ENCODE results near the gene ZNF564. TPM values are rescaled to one million over a fixed set of nuclear protein-coding genes. Genes with fewer than 3 reads are reported as not detected.

ZNF564 gene
- total and polyA plus RNA-seq, 2 of the 13 experiments (the other 11 are each of a cell fraction or from before 2014, with no cell fraction given), result 2.3 to 11.1 TPM

- TF ChIP-seq ZUFSP (CRISPR knock-in tag; IDR thresholded peaks at IDR 0.05; ENCODE audit: borderline replicate concordance) (no peak), ZNF546 (CRISPR knock-in tag; conservative IDR thresholded peaks at IDR 0.05) (peak; percentile 72; the same call in 1 of the 2 replicates), PHF21A (CRISPR knock-in tag; IDR thresholded peaks at IDR 0.05) (peak; percentile 72), PCBP1 (IDR thresholded peaks at IDR 0.05; ENCODE audit: borderline replicate concordance, low read depth, low read length) (no peak), ZNF713 (CRISPR knock-in tag; IDR thresholded peaks at IDR 0.05) (no peak), NFKBIZ (CRISPR knock-in tag; IDR thresholded peaks at IDR 0.05) (peak; percentile 68; the same call in 1 of the 2 replicates), ZNF33B (CRISPR knock-in tag; IDR thresholded peaks at IDR 0.05) (peak; percentile 83), ZNF670 (CRISPR knock-in tag; IDR thresholded peaks at IDR 0.05; ENCODE audit: borderline replicate concordance) (peak; percentile 76; the same call in 1 of the 2 replicates), CHCHD3 (CRISPR knock-in tag; IDR thresholded peaks at IDR 0.05) (no peak), SATB2 (CRISPR knock-in tag; IDR thresholded peaks at IDR 0.05) (0 out of 2 replicates have a peak, but pooled peaks have one; percentile 39), IRF2 (CRISPR knock-in tag; IDR thresholded peaks at IDR 0.05) (peak; percentile 25; the same call in 1 of the 2 replicates), ZNF83 (CRISPR knock-in tag; IDR thresholded peaks at IDR 0.05; ENCODE audit: borderline replicate concordance) (no peak), ETV5 (CRISPR knock-in tag; IDR thresholded peaks at IDR 0.05; ENCODE audit: borderline replicate concordance) (peak; percentile 61), FOXP4 (CRISPR knock-in tag; IDR thresholded peaks at IDR 0.05) (peak; percentile 54), KLF11 (CRISPR knock-in tag; IDR thresholded peaks at IDR 0.05) (no peak), ZNF3 (CRISPR knock-in tag; IDR thresholded peaks at IDR 0.05) (peak; percentile 85; the same call in 1 of the 2 replicates), ZNF770 (CRISPR knock-in tag; IDR thresholded peaks at IDR 0.05) (peak; percentile 24; the same call in 1 of the 2 replicates), POGK (CRISPR knock-in tag; conservative IDR thresholded peaks at IDR 0.05) (peak; percentile 92), MTERF4 (CRISPR knock-in tag; IDR thresholded peaks at IDR 0.05) (peak; percentile 72; the same call in 1 of the 2 replicates), GATAD1 (CRISPR knock-in tag; IDR thresholded peaks at IDR 0.05) (peak; percentile 91), ZNF207 (IDR thresholded peaks at IDR 0.05; ENCODE audit: borderline replicate concordance) (no peak)
Observed at GRCh38 chr19:12551060-12551832, at the start of gene ZNF564 (continued).
